Brain pericyte (primary cell): Measurements from ENCODE around the gene ZMYND15.

Experiments
- DNase-seq: peaks from one replicate; pipeline ENCODE4 v3.0.0-alpha.2; 2012; ENCODE audit warnings: low read depth, low spot score

ZMYND15 gene

DNA sequence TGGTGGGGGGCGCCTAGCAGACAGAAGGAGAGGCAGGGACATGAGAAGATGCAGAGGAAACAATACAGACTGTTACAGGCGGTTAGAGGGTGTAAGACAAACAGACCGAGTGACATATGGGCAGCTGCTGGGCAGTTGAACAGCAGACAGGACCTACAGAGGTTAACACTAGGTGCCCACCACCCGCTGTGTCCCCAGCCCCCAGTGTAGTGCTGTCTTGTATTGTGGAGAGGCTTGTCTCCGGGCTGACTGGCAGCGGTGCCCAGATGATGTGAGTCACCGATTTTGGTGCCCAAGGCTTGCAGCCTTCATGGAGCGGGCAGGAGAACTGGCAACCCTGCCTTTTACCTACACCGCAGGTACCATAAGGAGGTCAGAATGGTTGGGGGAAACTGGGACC, 2.5 kb downstream of the ZMYND15 start:
- no peak for DNase-seq

GRCh38 chr17:4742629-4743028, 3.0 kb downstream of the ZMYND15 start:
- DNase-seq, result no peak

- DNase-seq, result no peak
These were observed 3.6 kb downstream of the ZMYND15 start for GRCh38 chr17:4743216-4743615.

DNA sequence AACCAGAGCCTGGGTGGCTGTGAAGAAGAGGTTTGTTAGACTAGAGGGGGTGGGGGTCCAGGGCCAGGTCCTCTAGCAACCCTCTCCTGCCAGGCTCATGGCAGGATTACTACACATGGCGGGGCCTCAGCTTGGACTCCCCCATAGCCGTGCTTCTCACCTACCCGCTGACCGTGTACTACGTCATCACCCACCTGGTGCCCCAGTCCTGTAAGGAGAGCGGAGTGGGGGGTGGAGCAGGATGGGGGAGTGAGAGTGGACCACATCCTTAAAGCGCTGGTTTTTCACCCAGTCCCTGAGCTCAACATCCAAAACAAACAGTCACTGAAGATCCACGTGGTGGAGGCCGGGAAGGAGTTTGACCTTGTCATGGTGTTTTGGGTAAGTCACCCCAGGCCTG, 4.3 kb downstream of the ZMYND15 start:
- no peak for DNase-seq

DNA sequence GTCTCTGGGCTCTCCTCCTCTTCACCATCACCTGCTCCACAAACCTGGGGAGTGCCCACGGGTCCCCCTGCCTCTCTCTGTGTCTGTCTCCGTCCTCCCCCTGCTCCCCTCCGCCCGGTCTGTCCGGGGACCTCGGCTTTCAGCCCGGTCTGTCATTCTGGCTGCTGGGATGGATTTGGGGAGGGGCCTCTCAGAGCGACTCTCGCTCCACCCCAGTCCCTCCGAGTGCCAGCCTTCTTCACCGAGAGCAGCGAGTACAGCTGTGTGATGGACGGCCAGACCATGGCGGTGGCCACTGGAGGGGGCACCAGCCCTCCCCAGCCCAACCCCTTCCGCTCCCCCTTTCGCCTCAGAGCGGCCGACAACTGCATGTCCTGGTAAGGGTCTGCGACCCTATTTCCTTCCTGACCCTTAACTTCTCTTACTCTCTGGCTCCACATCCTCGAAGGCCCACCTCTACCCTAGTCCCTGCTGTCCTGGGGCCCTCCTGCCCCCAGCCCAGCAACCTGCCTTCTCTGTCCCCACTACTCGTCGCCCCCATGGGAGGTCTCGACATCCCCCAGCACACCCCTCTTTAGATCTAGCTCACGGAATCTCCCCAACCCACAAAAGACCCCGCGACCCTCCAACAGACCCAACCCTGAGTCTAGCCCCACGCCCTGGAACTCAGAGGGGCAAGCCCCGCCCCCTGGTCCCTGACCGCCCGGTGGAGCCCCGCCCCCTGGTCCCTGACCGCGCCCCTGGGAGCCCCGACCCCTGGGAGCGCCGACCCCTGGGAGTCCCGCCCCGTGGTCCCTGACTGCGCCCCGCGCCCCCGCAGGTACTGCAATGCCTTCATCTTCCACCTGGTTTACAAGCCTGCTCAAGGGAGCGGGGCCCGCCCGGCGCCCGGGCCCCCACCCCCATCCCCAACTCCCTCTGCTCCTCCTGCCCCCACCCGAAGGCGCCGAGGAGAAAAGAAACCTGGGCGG, 5.7 kb downstream of the ZMYND15 start:
- no peak for DNase-seq

GRCh38 chr17:4747847-4748246, 8.2 kb downstream of the ZMYND15 start:
- DNase-seq, result no peak

DNA sequence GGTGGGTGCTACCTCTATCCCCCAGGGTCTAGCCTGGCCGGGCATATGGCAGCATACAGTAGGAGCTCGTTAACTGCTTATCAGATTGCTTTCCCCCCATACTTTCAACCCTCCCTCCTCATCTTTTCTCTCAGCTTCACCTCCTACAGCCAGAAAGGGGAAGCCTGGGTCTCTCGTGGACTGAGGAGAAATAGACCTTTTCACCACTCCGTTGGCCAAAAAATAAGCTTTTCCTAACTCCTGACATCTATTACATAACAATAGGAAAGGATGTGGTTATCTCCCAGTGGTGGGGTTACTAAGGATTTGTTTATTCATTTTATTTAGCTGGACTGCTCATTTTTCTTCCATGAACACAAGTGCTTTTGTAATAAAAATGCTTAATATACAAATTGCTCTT, 9.1 kb downstream of the ZMYND15 start:
- no peak for DNase-seq

DNA sequence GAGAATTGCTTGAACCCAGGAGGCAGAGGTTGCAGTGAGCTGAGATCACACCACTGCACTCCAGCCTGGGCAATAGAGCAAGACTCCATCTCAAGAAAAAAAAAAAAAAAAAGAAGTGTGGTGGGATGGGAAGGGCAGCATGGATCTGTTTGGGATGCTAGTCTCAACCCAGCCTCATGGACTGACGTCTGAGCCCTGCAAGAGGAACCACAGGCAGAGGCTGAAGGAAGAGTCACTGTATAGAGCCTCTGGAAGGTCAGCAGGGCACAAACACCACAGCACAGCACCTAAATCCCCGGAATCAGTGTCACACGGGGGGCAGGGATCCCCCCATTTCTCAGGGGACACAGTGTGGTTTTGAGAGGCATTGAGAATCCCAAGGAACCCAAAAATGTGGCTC, 11.0 kb downstream of the ZMYND15 start:
- DNase-seq, result no peak

- no peak for DNase-seq
These were observed 12.3 kb downstream of the ZMYND15 start for GRCh38 chr17:4751932-4752331.

DNA sequence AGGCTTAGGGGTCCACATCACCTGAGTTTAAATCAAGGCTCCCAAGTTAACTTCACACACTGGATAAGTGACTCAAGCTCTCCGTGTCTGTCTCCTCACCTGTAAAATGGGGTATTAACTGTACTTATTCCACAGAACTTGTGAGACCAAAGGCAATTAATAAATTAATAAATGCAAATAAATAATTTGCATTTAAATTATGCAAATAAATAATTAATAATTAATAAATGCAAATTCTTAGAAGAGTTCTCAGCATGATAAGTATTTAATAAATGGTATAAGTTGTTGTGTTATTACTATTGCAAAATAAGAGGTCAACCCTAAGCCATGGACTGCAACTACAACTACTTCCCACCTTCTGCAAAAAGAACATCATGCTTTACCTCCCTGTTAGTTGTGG, 13.8 kb downstream of the ZMYND15 start:
- DNase-seq, result no peak

DNA sequence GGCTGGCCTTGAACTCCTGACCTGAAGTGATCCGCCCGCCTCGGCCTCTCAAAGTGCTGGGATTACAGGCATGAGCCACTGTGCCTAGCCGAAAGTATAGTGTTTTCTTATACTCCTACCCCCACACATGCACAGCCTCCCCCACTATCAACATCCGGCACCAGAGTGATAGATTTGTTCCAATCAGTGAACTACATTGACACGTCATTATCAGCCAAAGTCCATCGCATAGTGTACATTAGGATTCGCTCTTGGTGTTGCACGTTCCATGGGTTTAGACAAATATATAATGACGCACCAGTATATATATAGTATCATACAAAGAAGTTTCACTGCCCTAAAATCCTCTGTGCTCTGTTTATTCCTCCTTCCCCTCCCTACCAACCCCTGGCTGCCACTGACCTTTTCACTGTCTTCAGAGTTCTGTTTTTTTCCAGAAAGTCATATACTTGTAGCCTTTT, 20.2 kb downstream of the ZMYND15 start:
- no peak for DNase-seq

GRCh38 chr17:4764595-4764994, 25.0 kb downstream of the ZMYND15 start:
- DNase-seq, result no peak

- DNase-seq, result no peak
These were observed 26.6 kb downstream of the ZMYND15 start for GRCh38 chr17:4766201-4766600.

- no peak for DNase-seq
These were observed 27.1 kb downstream of the ZMYND15 start for GRCh38 chr17:4766723-4767122.

DNA sequence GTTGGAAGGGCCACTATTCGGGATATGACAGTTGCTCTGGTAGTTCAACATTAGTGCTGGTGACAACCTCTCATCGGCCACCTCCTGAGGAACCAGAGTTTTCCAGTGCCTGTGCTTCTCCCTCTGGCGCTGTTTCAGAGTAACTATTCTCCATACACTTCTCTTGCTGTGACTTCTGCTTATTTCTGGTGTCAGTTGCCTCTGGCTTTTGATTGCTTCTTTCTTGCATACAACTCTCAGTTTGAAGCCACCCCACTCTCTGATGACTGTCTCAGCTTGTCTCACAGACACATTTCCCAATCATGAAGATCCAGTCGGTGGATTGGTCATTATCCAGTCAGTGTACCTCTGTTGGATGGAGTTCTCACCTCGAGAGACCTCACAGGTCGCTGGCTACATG, 28.7 kb downstream of the ZMYND15 start:
- DNase-seq, result no peak

GRCh38 chr17:4769628-4770027, 30.0 kb downstream of the ZMYND15 start:
- no peak for DNase-seq

DNA sequence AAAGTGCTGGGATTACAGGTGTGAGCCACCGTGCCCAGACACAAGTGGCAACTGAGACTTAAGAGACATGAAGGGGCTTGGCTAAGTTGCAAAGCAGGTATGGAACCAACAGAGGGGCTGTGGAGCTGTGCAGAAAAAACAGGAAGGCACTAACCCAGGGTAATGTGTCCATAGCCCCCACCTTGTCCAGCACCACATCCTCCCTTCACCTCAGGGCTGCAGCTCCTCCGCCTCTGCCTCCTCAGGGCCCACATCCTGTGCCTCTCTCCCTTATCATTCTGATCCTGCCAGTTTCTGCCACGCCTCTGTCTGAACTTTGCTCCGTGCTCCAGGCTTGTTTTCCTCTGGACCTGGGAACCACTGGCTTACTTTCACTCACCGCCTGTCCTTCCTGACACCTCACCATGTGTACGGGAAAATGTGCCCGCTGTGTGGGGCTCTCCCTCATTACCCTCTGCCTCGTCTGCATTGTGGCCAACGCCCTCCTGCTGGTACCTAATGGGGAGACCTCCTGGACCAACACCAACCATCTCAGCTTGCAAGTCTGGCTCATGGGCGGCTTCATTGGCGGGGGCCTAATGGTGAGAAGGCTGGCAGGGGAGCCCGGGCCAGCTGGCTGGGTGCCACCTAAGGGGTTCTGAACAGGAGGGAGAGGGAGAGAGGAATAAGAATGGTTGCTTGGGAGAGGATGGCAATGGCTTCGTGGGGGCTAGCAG, 32.0 kb downstream of the ZMYND15 start, which contains the start of gene TM4SF5:
TM4SF5 (plus strand) TSS at position 368 of the 716 bp plus-strand sequence; CDS start at position 405, 37 bp downstream.
- no peak for DNase-seq

- DNase-seq, result no peak
These were observed 32.6 kb downstream of the ZMYND15 start for GRCh38 chr17:4772235-4772613.

GRCh38 chr17:4777969-4778760, 38.5 kb downstream of the ZMYND15 start:
- no peak for DNase-seq

GRCh38 chr17:4780325-4780955, 40.8 kb downstream of the ZMYND15 start:
- DNase-seq, result no peak

- DNase-seq, result no peak
These were observed 43.0 kb downstream of the ZMYND15 start for GRCh38 chr17:4782652-4783051.
